ENCODE results near the gene HS3ST3A1.

The HS3ST3A1 gene

DNA sequence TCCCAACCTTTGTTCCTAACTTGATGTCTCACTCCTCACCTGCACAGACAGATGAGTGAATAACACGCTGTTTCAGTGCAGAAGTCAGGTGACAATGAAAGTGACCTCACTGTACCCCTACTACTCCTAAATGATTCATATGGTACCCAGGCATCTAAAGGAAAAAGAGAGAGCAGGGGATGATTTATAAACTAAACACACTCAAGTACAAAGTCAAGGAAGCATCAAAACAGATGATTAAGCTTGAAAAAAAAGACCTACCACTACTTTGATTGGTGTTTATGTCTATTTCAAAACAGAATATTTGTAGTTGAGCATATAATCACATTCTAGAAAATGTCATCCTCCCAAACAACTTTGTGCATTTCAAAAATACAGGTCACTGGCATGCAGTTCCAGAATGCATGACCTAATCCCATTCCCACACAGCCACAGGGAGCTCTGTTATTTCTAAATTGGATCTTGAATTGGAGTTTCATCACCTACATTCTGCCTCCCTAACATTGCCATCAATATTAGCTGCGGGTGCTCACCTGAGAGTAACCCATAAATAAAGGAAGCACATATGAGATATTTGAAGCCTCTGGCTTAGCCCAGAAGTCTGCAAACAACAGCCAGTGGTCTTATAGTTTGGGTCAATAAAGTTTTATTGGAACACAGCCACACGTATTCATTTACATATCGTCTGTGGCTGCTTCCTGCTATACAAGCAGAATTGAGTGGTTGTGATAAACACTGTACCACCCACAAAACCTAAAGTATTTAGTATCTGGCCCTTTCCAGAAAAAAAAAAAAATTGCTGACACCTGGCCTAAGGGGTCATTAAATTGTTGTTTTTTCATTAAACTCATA, 14.0 kb downstream of the HS3ST3A1 start:
- TF ChIP-seq CTCF (IDR thresholded peaks at IDR 0.05; ENCODE audit: insufficient read depth, low read depth, low read length, missing control alignments) = no peak
- no peak overlapping the region for H3K4me3 ChIP-seq (ENCODE audit: low read length)
- no peak for DNase-seq (ENCODE audit: low read depth)

- H3K4me3 ChIP-seq (ENCODE audit: low read length) = no peak overlapping the region
- no peak for DNase-seq (ENCODE audit: low read depth)
- TF ChIP-seq CTCF (IDR thresholded peaks at IDR 0.05; ENCODE audit: insufficient read depth, low read depth, low read length, missing control alignments) = no peak
Measured at GRCh38 chr17:13584701-13585080, 17.0 kb downstream of the HS3ST3A1 start.

GRCh38 chr17:13583996-13584700, 17.6 kb downstream of the HS3ST3A1 start:
- no peak for TF ChIP-seq CTCF (IDR thresholded peaks at IDR 0.05; ENCODE audit: insufficient read depth, low read depth, low read length, missing control alignments)
- no peak overlapping the region for H3K4me3 ChIP-seq (ENCODE audit: low read length)

GRCh38 chr17:13582776-13583547, 18.8 kb downstream of the HS3ST3A1 start:
- no peak for TF ChIP-seq CTCF (IDR thresholded peaks at IDR 0.05; ENCODE audit: insufficient read depth, low read depth, low read length, missing control alignments)
- H3K4me3 ChIP-seq (ENCODE audit: low read length) = no peak overlapping the region
- no peak for DNase-seq (ENCODE audit: low read depth)

More at GRCh38 chr17:13583996-13584700, 17.6 kb downstream of the HS3ST3A1 start:
- no peak for DNase-seq (ENCODE audit: low read depth)

- no peak overlapping the region for H3K4me3 ChIP-seq (ENCODE audit: low read length)
- TF ChIP-seq CTCF (IDR thresholded peaks at IDR 0.05; ENCODE audit: insufficient read depth, low read depth, low read length, missing control alignments) = no peak
- DNase-seq (ENCODE audit: low read depth) = no peak
Measured at GRCh38 chr17:13581925-13582324, 19.8 kb downstream of the HS3ST3A1 start.

- TF ChIP-seq CTCF (IDR thresholded peaks at IDR 0.05; ENCODE audit: insufficient read depth, low read depth, low read length, missing control alignments) = no peak
- no peak overlapping the region for H3K4me3 ChIP-seq (ENCODE audit: low read length)
Measured at GRCh38 chr17:13580790-13581189, 20.9 kb downstream of the HS3ST3A1 start.

More at GRCh38 chr17:13580790-13581189, 20.9 kb downstream of the HS3ST3A1 start:
- DNase-seq (ENCODE audit: low read depth) = peak; percentile 3

Data from epithelial cell of esophagus (primary cell).